ENCODE results near the gene PRKCB. TPM values are rescaled to one million over a fixed set of nuclear protein-coding genes. Genes with fewer than 3 reads are reported as not detected.

The PRKCB gene
- total and polyA plus RNA-seq, 4 donors, result 1.6 to 9.4 (median 4.0) TPM

- no peaks in the 10 kb centered on the region for H3K36me3 ChIP-seq (ENCODE audit: control insufficient read depth in 4 of 4, insufficient read depth in 3 of 4, low read depth in 1 of 4, low read length in 3 of 4)
Observed at GRCh38 chr16:23953476-23953875, 117.7 kb downstream of the PRKCB start.

DNA sequence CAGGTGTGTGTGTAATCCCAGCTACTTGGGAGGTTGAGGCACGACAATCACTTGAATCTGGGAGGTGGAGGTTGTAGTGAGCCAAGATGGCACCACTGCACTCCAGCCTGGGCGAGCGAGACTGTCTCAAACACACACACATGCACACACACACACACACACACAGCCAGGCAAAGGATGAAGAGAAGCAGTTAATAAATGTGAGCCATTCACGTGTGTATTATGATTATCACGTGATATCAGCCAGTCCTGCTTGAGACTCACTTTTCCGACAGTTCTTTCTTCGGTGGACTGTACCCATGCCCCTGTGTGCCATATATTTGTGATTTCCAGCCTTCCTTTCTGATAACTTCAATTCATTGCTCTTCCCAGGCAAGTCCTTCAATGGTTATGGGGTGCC lies 119.3 kb downstream of the PRKCB start:
- Histone ChIP-seq H3K9me3 (ENCODE audit: control insufficient read depth in 4 of 4, low read length in 3 of 4) (no peaks in the 10 kb centered on the region), H3K9ac (ENCODE audit: low read depth in 1 of 2, low read length in 2 of 2) (no peak overlapping the region), H3K4me1 (ENCODE audit: control insufficient read depth in 4 of 4, insufficient read depth in 4 of 4, low read length in 3 of 4) (no peaks in the 10 kb centered on the region), H3K36me3 (ENCODE audit: control insufficient read depth in 4 of 4, insufficient read depth in 3 of 4, low read depth in 1 of 4, low read length in 3 of 4) (no peaks in the 10 kb centered on the region), H3K27ac (ENCODE audit: low read depth in 1 of 2, low read length in 2 of 2) (no peak overlapping the region), H3K4me3 (ENCODE audit: low read depth in 1 of 3, low read length in 3 of 3) (no peak overlapping the region), H3K27me3 (ENCODE audit: control insufficient read depth in 4 of 4, insufficient read depth in 4 of 4, low read length in 3 of 4) (peaks cover 0 to 6% (median 0%) of the 10 kb centered on the region in 4 donors)
- TF ChIP-seq RAD21 (IDR thresholded peaks at IDR 0.05), result no peak
- TF ChIP-seq YY1 (IDR thresholded peaks at IDR 0.05), result no peak
- TF ChIP-seq ATF3 (IDR thresholded peaks at IDR 0.05), result no peak
- no peak for DNase-seq (ENCODE audit: low spot score)
- WGBS, result 70% methylated on average over 7 of the region's 7 CpGs

More at GRCh38 chr16:23953476-23953875, 117.7 kb downstream of the PRKCB start:
- no peak for TF ChIP-seq HNF4G (IDR thresholded peaks at IDR 0.05)
- no peak for TF ChIP-seq FOXA1 (IDR thresholded peaks at IDR 0.05)
- 78% methylated on average over 2 of the region's 2 CpGs for WGBS
- no peak for DNase-seq (ENCODE audit: low spot score)
- Histone ChIP-seq H3K9ac (ENCODE audit: low read depth in 1 of 2, low read length in 2 of 2) (no peak overlapping the region), H3K4me3 (ENCODE audit: low read depth in 1 of 3, low read length in 3 of 3) (no peak overlapping the region), H3K4me1 (ENCODE audit: control insufficient read depth in 4 of 4, insufficient read depth in 4 of 4, low read length in 3 of 4) (no peaks in the 10 kb centered on the region), H3K27ac (ENCODE audit: low read depth in 1 of 2, low read length in 2 of 2) (no peak overlapping the region), H3K27me3 (ENCODE audit: control insufficient read depth in 4 of 4, insufficient read depth in 4 of 4, low read length in 3 of 4) (peaks cover 0 to 6% (median 0%) of the 10 kb centered on the region in 4 donors), H3K9me3 (ENCODE audit: control insufficient read depth in 4 of 4, low read length in 3 of 4) (no peaks in the 10 kb centered on the region)

DNA sequence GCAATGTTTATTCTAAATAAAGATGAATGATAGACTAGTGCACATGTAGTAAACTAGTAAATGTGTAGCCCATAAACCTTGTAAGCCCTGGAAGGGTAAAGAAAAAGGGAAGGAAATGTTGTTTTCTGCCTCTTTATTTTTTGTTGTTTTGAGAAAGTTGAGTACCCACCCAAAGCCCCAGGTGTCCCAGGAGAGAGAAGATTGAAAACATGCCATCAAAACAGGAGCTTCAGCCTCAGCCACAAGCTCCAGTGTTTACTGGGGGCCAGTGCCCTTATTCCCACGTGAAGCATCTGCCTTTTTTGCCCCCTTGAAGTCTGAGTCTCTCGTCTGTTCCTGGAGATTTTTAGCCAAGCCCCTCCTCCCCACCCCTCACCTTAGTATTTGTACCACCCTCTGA lies 121.5 kb downstream of the PRKCB start:
- no peak overlapping the region for H3K27ac ChIP-seq (ENCODE audit: low read depth in 1 of 2, low read length in 2 of 2)
- H3K36me3 ChIP-seq (ENCODE audit: control insufficient read depth in 4 of 4, insufficient read depth in 3 of 4, low read depth in 1 of 4, low read length in 3 of 4), result no peaks in the 10 kb centered on the region
- TF ChIP-seq EGR1 (IDR thresholded peaks at IDR 0.05; ENCODE audit: low read depth in 2 of 2), result no peak
- WGBS, result 52% methylated on average over 2 of the region's 2 CpGs
- no peaks in the 10 kb centered on the region for H3K9me3 ChIP-seq (ENCODE audit: control insufficient read depth in 4 of 4, low read length in 3 of 4)
- no peak for DNase-seq (ENCODE audit: low spot score)
- no peak overlapping the region for H3K9ac ChIP-seq (ENCODE audit: low read depth in 1 of 2, low read length in 2 of 2)
- no peak overlapping the region for H3K4me3 ChIP-seq (ENCODE audit: low read depth in 1 of 3, low read length in 3 of 3)
- no peaks in the 10 kb centered on the region for H3K4me1 ChIP-seq (ENCODE audit: control insufficient read depth in 4 of 4, insufficient read depth in 4 of 4, low read length in 3 of 4)
- peaks cover 0 to 6% (median 0%) of the 10 kb centered on the region in 4 donors for H3K27me3 ChIP-seq (ENCODE audit: control insufficient read depth in 4 of 4, insufficient read depth in 4 of 4, low read length in 3 of 4)

DNA sequence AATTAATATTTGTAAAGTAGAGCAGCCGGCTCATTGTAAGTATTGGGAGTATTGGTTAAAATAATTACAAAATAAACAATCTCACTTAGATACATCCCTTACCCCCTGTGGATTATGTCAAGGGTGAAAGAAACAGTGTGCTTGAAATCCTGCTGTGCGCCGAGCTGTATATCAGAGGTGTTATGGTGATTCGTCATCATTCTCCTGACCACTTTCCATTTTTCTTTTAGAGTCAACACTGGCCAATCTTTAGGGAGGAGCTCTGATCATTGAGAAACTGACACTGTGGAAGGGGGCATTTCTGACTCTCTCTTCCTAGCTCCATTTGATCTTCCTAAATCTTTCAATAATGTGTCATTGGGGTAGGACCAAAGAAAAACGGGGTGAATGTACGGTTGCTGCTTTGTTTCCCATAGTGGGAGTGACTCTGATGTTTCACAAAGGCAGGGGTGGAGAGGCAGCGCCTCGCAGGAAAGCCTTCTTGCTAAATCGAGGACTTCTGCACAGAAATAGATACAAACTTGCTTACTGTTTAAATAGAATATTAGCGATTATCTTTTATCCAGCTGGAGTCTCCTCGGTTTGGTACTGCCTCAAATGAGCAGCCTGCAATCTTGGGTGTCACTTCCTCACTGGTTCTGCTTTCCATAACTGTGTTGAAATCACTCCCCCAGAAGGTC lies 123.4 kb downstream of the PRKCB start:
- TF ChIP-seq HNF4G (IDR thresholded peaks at IDR 0.05), result no peak
- TF ChIP-seq REST (IDR thresholded peaks at IDR 0.05), result no peak
- TF ChIP-seq ZBTB33 (IDR thresholded peaks at IDR 0.05), result no peak
- TF ChIP-seq FOXA1 (IDR thresholded peaks at IDR 0.05), result no peak
- TF ChIP-seq ATF3 (IDR thresholded peaks at IDR 0.05), result no peak
- no peak for TF ChIP-seq SP1 (IDR thresholded peaks at IDR 0.05)
- TF ChIP-seq RXRA (IDR thresholded peaks at IDR 0.05), result no peak
- TF ChIP-seq NR2F2 (IDR thresholded peaks at IDR 0.05), result no peak
- no peak for TF ChIP-seq FOXA2 (IDR thresholded peaks at IDR 0.05)
- 60% methylated on average over 11 of the region's 11 CpGs for WGBS
- no peak overlapping the region for H3K27ac ChIP-seq (ENCODE audit: low read depth in 1 of 2, low read length in 2 of 2)
- no peak overlapping the region for H3K9ac ChIP-seq (ENCODE audit: low read depth in 1 of 2, low read length in 2 of 2)
- H3K4me3 ChIP-seq (ENCODE audit: low read depth in 1 of 3, low read length in 3 of 3), result no peak overlapping the region
- H3K27me3 ChIP-seq (ENCODE audit: control insufficient read depth in 4 of 4, insufficient read depth in 4 of 4, low read length in 3 of 4), result peaks cover 0 to 4% (median 0%) of the 10 kb centered on the region in 4 donors
- H3K9me3 ChIP-seq (ENCODE audit: control insufficient read depth in 4 of 4, low read length in 3 of 4), result no peaks in the 10 kb centered on the region
- H3K36me3 ChIP-seq (ENCODE audit: control insufficient read depth in 4 of 4, insufficient read depth in 3 of 4, low read depth in 1 of 4, low read length in 3 of 4), result no peaks in the 10 kb centered on the region
- H3K4me1 ChIP-seq (ENCODE audit: control insufficient read depth in 4 of 4, insufficient read depth in 4 of 4, low read length in 3 of 4), result no peaks in the 10 kb centered on the region
- DNase-seq (ENCODE audit: low spot score), result no peak
